ENCODE data around the gene PRR15.
"Not testable (repeated sequence)": the region's sequence is repeated elsewhere in the genome, so short reads cannot be mapped to it uniquely, and the experiment has no call there.

PRR15 gene

GRCh38 chr7:29563590-29564495, at the start of gene PRR15:
Gene PRR15 (plus strand): TSS chr7:29563835. CDS start chr7:29566330, 2,495 bp downstream.
- TF ChIP-seq ZFX (IDR thresholded peaks at IDR 0.05) = no peak
- TF ChIP-seq CTCF (conservative IDR thresholded peaks at IDR 0.05) = no peak; the same call in none of the 2 replicates
- peak within 1 kb of the TSS; percentile 3; the same call in 1 of the 2 replicates for H3K27ac ChIP-seq

- H3K27ac ChIP-seq = no peak overlapping the region
- TF ChIP-seq ZFX (IDR thresholded peaks at IDR 0.05) = no peak
- no peak for TF ChIP-seq CTCF (conservative IDR thresholded peaks at IDR 0.05)
Measured at GRCh38 chr7:29516491-29516890, 47.1 kb upstream of the PRR15 start.

- no peak overlapping the region for H3K27ac ChIP-seq
- TF ChIP-seq CTCF (conservative IDR thresholded peaks at IDR 0.05) = no peak
- TF ChIP-seq ZFX (IDR thresholded peaks at IDR 0.05) = no peak
Measured at GRCh38 chr7:29518616-29519015, 45.0 kb upstream of the PRR15 start.

GRCh38 chr7:29523728-29524127, 39.9 kb upstream of the PRR15 start:
- H3K27ac ChIP-seq = no peak overlapping the region
- no peak for TF ChIP-seq ZFX (IDR thresholded peaks at IDR 0.05)

GRCh38 chr7:29527505-29528108, 36.0 kb upstream of the PRR15 start:
- no peak overlapping the region for H3K27ac ChIP-seq
- no peak for TF ChIP-seq CTCF (conservative IDR thresholded peaks at IDR 0.05)
- TF ChIP-seq ZFX (IDR thresholded peaks at IDR 0.05) = no peak

- not testable (repeated sequence) for H3K27ac ChIP-seq
Measured at GRCh38 chr7:29528526-29528925, 35.1 kb upstream of the PRR15 start.

GRCh38 chr7:29538389-29538788, 25.2 kb upstream of the PRR15 start:
- TF ChIP-seq ZFX (IDR thresholded peaks at IDR 0.05) (no peak), CTCF (conservative IDR thresholded peaks at IDR 0.05) (no peak)

GRCh38 chr7:29539471-29539870, 24.2 kb upstream of the PRR15 start:
- TF ChIP-seq ZFX (IDR thresholded peaks at IDR 0.05) (no peak), CTCF (conservative IDR thresholded peaks at IDR 0.05) (no peak)

More at GRCh38 chr7:29538389-29538788, 25.2 kb upstream of the PRR15 start:
- H3K27ac ChIP-seq = no peak overlapping the region

More at GRCh38 chr7:29539471-29539870, 24.2 kb upstream of the PRR15 start:
- no peak overlapping the region for H3K27ac ChIP-seq
